GM12873 (cell line): Measurements from ENCODE around the gene COBLL1.

Experiments used
- CTCF ChIP-seq: IDR thresholded peaks from 2 replicates; pipeline ENCODE4 v1.5.1; 2012; ENCODE audit warnings: low read depth, mild to moderate bottlenecking, moderate library complexity, low read length, control low read depth; ENCODE audit not compliant: insufficient read depth; ENCODE audit errors: missing control alignments

Gene COBLL1

GRCh38 chr2:164867779-164868397 is 26.3 kb upstream of the COBLL1 start:
- TF ChIP-seq CTCF: no peak

- no peak for TF ChIP-seq CTCF
These were observed 19.0 kb upstream of the COBLL1 start for GRCh38 chr2:164860694-164861042.

- no peak for TF ChIP-seq CTCF
These were observed 17.7 kb upstream of the COBLL1 start for GRCh38 chr2:164859251-164859818.

- TF ChIP-seq CTCF: no peak
These were observed 10.5 kb upstream of the COBLL1 start for GRCh38 chr2:164852086-164852485.

- TF ChIP-seq CTCF: no peak
These were observed 8.6 kb upstream of the COBLL1 start for GRCh38 chr2:164850235-164850634.

- no peak for TF ChIP-seq CTCF
These were observed 7.9 kb upstream of the COBLL1 start for GRCh38 chr2:164849506-164849905.

GRCh38 chr2:164847981-164848741 is 6.5 kb upstream of the COBLL1 start:
- no peak for TF ChIP-seq CTCF
